Left lobe of liver (tissue), 2 donors: ENCODE results near the gene CCDC112. TPM values are rescaled to one million over a fixed set of nuclear protein-coding genes. Genes with fewer than 3 reads are reported as not detected.
A peak's percentile ranks its signal among the peaks of the same experiment; 100 is the strongest.
"Not testable (repeated sequence)": the region's sequence is repeated elsewhere in the genome, so short reads cannot be mapped to it uniquely, and the experiment has no call there.

ENCODE experiments used
- ATAC-seq: fragments of 200-7000 bp; cut with Tn5 transposase; one replicate; pipeline ENCODE4 v1.9.1; 2020; ENCODE audit warnings: mild to moderate bottlenecking, moderate library complexity
- DNase-seq: peaks from one replicate; pipeline ENCODE4 v3.0.0-alpha.2; 2020; ENCODE audit warnings: low spot score
- total RNA-seq: library from RNA; stranded (reverse); gene quantifications from one replicate; pipeline ENCODE4 v1.2.1, GENCODE V29; 2021
- donor health status: DM: no; HTN: no; CAD: no; lungs with moderate emphysema.
- donor health status: DM: no; HTN: yes; CAD: no.

CCDC112 gene
- 0.58 TPM for total RNA-seq

GRCh38 chr5:115296124-115297022 is at the start of gene CCDC112:
TSS of gene CCDC112 (minus strand) at chr5:115296654. CDS start at chr5:115296543, 111 bp downstream.
- DNase-seq (peak; percentile 73), ATAC-seq (peak; percentile 92)

GRCh38 chr5:115345344-115345743 is 48.9 kb upstream of the CCDC112 start:
- ATAC-seq: no peak
- no peak for DNase-seq

GRCh38 chr5:115343855-115344254 is 47.4 kb upstream of the CCDC112 start:
- ATAC-seq (peak; percentile 49), DNase-seq (no peak)

GRCh38 chr5:115342590-115343377 is 46.3 kb upstream of the CCDC112 start:
- no peak for ATAC-seq
- DNase-seq: no peak

- no peak for DNase-seq
- no peak for ATAC-seq
Observed at GRCh38 chr5:115341745-115342144, 45.3 kb upstream of the CCDC112 start.

- DNase-seq: no peak
- ATAC-seq: no peak
Observed at GRCh38 chr5:115338851-115339250, 42.4 kb upstream of the CCDC112 start.

- no peak for DNase-seq
- ATAC-seq: peak; percentile 94
Observed at GRCh38 chr5:115337882-115338281, 41.4 kb upstream of the CCDC112 start.

- ATAC-seq: no peak
Observed at GRCh38 chr5:115336964-115337363, 40.5 kb upstream of the CCDC112 start.

GRCh38 chr5:115336201-115336720 is 39.8 kb upstream of the CCDC112 start:
- ATAC-seq (no peak), DNase-seq (no peak)

More at GRCh38 chr5:115336964-115337363, 40.5 kb upstream of the CCDC112 start:
- no peak for DNase-seq

- DNase-seq (no peak), ATAC-seq (no peak)
Observed at GRCh38 chr5:115335301-115335700, 38.8 kb upstream of the CCDC112 start.

GRCh38 chr5:115333164-115333563 is 36.7 kb upstream of the CCDC112 start:
- DNase-seq (no peak), ATAC-seq (no peak)

- DNase-seq (no peak), ATAC-seq (no peak)
Observed at GRCh38 chr5:115330830-115331229, 34.4 kb upstream of the CCDC112 start.

GRCh38 chr5:115329475-115329874 is 33.0 kb upstream of the CCDC112 start:
- no peak for ATAC-seq
- no peak for DNase-seq

- DNase-seq, ATAC-seq: not testable (repeated sequence)
Observed at GRCh38 chr5:115328617-115329274, 32.3 kb upstream of the CCDC112 start.

GRCh38 chr5:115325296-115325959 is 29.0 kb upstream of the CCDC112 start:
- DNase-seq (no peak), ATAC-seq (peak; percentile 67)

GRCh38 chr5:115324021-115324420 is 27.6 kb upstream of the CCDC112 start:
- no peak for DNase-seq
- no peak for ATAC-seq

GRCh38 chr5:115322729-115323128 is 26.3 kb upstream of the CCDC112 start:
- DNase-seq (no peak), ATAC-seq (no peak)

- DNase-seq: no peak
- no peak for ATAC-seq
Observed at GRCh38 chr5:115321309-115321708, 24.9 kb upstream of the CCDC112 start.

GRCh38 chr5:115320515-115320914 is 24.1 kb upstream of the CCDC112 start:
- no peak for DNase-seq
- peak; percentile 51 for ATAC-seq

- ATAC-seq: no peak
- DNase-seq: no peak
Observed at GRCh38 chr5:115320006-115320405, 23.6 kb upstream of the CCDC112 start.
